Measurements from ENCODE around the gene PCSK7.
"Not testable (repeated sequence)": the region's sequence is repeated elsewhere in the genome, so short reads cannot be mapped to it uniquely, and the experiment has no call there.

Gene PCSK7

GRCh38 chr11:117212697-117213355, 19.0 kb downstream of the PCSK7 start:
- no peak for DNase-seq

GRCh38 chr11:117210620-117211019, 21.3 kb downstream of the PCSK7 start:
- no peak for DNase-seq

GRCh38 chr11:117209351-117210125, 22.3 kb downstream of the PCSK7 start:
- not testable (repeated sequence) for DNase-seq

- not testable (repeated sequence) for DNase-seq
These were observed 23.2 kb downstream of the PCSK7 start for GRCh38 chr11:117208710-117209109.

GRCh38 chr11:117207481-117207880, 24.4 kb downstream of the PCSK7 start:
- DNase-seq, result not testable (repeated sequence)

- DNase-seq, result not testable (repeated sequence)
These were observed 25.0 kb downstream of the PCSK7 start for GRCh38 chr11:117206859-117207258.

GRCh38 chr11:117206111-117206510, 25.8 kb downstream of the PCSK7 start:
- not testable (repeated sequence) for DNase-seq

- no peak for DNase-seq
These were observed 26.6 kb downstream of the PCSK7 start for GRCh38 chr11:117205211-117205818.

- no peak for DNase-seq
These were observed 27.4 kb downstream of the PCSK7 start for GRCh38 chr11:117204283-117205080.

GRCh38 chr11:117203069-117203407, 28.8 kb downstream of the PCSK7 start:
- DNase-seq, result no peak

- no peak for DNase-seq
These were observed 29.3 kb downstream of the PCSK7 start for GRCh38 chr11:117202386-117203068.

- no peak for DNase-seq
These were observed 30.1 kb downstream of the PCSK7 start for GRCh38 chr11:117201658-117202305.

GRCh38 chr11:117200813-117201657, 30.8 kb downstream of the PCSK7 start:
- DNase-seq, result no peak

- no peak for DNase-seq
These were observed 31.7 kb downstream of the PCSK7 start for GRCh38 chr11:117199916-117200812.

GRCh38 chr11:117199053-117199915, 32.6 kb downstream of the PCSK7 start, which contains the start of gene TAGLN:
TAGLN (plus strand) TSS chr11:117199370; CDS start chr11:117203014, 3,644 bp downstream.
- DNase-seq, result peak; percentile 88

GRCh38 chr11:117198613-117199012, 33.3 kb downstream of the PCSK7 start:
- no peak for DNase-seq

GRCh38 chr11:117197516-117198456, 34.1 kb downstream of the PCSK7 start:
- no peak for DNase-seq

- no peak for DNase-seq
These were observed 34.9 kb downstream of the PCSK7 start for GRCh38 chr11:117197006-117197405.

All from 8988T (cell line).